Testis (tissue), 2 donors: Measurements from ENCODE around the gene CCNY.

ENCODE experiments used
- POLR2A ChIP-seq: fragments of 450-650 bp; IDR thresholded peaks from one replicate; pipeline ENCODE4 v1.6.1; 2017; ENCODE audit warnings: antibody characterized with exemption, mild to moderate bottlenecking, moderate library complexity
- TF ChIP-seq, protein P1 (sequence below), 3 experiments: fragments of 450-650 bp in 2 of 3; fragments of 200-600 bp in 1 of 3; sonication (generic) in 1 of 3; IDR thresholded peaks; one replicate each; pipeline ENCODE4 v1.5.1; 2016 to 2019; ENCODE audit warnings: antibody characterized with exemption in 3 of 3, mild to moderate bottlenecking in 2 of 3, moderate library complexity in 1 of 3

DNA sequence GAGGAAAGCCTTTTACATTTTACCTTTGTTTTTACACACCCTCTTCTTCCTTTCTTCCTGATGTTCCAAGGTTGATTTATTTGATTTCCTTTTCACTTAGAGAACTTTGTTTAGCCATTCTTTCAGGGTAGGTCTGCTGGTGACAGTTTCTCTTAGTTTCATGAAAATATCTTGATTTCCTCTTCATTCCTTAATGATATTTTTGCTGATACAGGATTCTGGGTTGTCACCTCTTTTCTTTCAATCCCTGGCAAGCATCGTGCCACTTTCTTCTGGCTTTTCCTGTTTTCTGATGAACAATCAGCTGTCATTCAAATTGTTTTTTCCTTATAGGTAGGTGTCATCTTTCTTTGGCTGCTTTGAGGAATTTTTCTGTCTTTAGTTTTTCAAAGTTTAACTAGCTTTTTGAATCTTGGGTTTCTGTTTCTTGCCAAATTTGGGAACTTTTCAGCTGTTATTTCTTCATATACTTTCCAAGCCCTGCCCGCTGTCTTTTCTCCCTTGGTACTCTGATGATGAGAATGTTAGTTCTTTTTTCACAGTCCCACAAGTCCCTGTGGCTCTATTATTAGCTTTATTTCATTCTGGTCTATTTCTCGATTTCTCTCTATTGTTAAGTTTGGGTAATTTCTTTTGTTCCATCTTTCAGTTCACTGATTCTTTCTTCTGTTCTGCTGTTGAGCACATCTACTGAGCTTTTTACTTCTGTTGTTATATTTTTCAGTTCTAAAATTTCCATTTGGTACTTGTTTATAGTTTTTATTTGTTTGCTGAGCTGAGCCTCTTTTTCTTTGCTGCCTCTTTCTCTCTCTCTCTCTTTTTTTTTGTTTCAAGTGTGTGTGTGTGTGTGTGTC, 102.6 kb downstream of the CCNY start:
- TF ChIP-seq, protein P1, sequence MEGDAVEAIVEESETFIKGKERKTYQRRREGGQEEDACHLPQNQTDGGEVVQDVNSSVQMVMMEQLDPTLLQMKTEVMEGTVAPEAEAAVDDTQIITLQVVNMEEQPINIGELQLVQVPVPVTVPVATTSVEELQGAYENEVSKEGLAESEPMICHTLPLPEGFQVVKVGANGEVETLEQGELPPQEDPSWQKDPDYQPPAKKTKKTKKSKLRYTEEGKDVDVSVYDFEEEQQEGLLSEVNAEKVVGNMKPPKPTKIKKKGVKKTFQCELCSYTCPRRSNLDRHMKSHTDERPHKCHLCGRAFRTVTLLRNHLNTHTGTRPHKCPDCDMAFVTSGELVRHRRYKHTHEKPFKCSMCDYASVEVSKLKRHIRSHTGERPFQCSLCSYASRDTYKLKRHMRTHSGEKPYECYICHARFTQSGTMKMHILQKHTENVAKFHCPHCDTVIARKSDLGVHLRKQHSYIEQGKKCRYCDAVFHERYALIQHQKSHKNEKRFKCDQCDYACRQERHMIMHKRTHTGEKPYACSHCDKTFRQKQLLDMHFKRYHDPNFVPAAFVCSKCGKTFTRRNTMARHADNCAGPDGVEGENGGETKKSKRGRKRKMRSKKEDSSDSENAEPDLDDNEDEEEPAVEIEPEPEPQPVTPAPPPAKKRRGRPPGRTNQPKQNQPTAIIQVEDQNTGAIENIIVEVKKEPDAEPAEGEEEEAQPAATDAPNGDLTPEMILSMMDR (IDR thresholded peaks at IDR 0.05) = no peak
- TF ChIP-seq POLR2A = no peak
